Tibial artery (tissue), 4 donors: ENCODE results near the gene FAM241B.

Experiments
- DNase-seq, 2 donors: peaks; one replicate each; pipeline ENCODE4 v3.0.0-alpha.2; 2019
- H3K27ac ChIP-seq, 2 donors: fragments of 200-600 bp; sonication (generic) in 1 of 2; 1 replicate in 1 of 2; 2 replicates in 1 of 2; pipeline ENCODE4 v1.5.1; 2018 to 2019; ENCODE audit warnings: mild to moderate bottlenecking in 1 of 2
- H3K27me3 ChIP-seq, 2 donors: fragments of 200-600 bp; sonication (generic) in 1 of 2; one replicate each; pipeline versions ENCODE4 v1.5.1 to v1.6.0; 2016 to 2019
- H3K36me3 ChIP-seq, 3 donors: fragments of 200-600 bp; sonication (generic) in 2 of 3; one replicate each; pipeline ENCODE4 v1.5.1; 2016 to 2019; ENCODE audit warnings: mild to moderate bottlenecking in 2 of 3
- H3K4me1 ChIP-seq, 4 donors: fragments of 200-600 bp; sonication (generic) in 2 of 4; 1 replicate in 3 of 4; 2 replicates in 1 of 4; pipeline ENCODE4 v1.5.1; 2016 to 2019
- H3K4me3 ChIP-seq, 2 donors: fragments of 200-600 bp; sonication (generic) in 1 of 2; 1 replicate in 1 of 2; 2 replicates in 1 of 2; pipeline ENCODE4 v1.5.1; 2018 to 2019; ENCODE audit warnings: mild to moderate bottlenecking in 2 of 2
- H3K9me3 ChIP-seq, 3 donors: fragments of 200-600 bp; sonication (generic) in 1 of 3; one replicate each; pipeline ENCODE4 v1.5.1; 2016 to 2019
- CTCF ChIP-seq, 2 experiments: fragments of 200-600 bp in 1 of 2; fragments of 450-650 bp in 1 of 2; IDR thresholded peaks; one replicate each; pipeline ENCODE4 v1.5.1; 2017 to 2019; ENCODE audit warnings: antibody characterized with exemption in 2 of 2, mild to moderate bottlenecking in 1 of 2, moderate library complexity in 1 of 2
- intact Hi-C: fragments of 100-400 bp; cut with DNase I; formaldehyde crosslinking; loops from one replicate; pipeline ENCODE4 v1.15.0; 2023; ENCODE audit warnings: low total_unique reads

Gene FAM241B

GRCh38 chr10:69655868-69656555 lies 26.0 kb downstream of the FAM241B start:
- Histone ChIP-seq H3K27ac (no peak overlapping the region), H3K4me3 (no peak overlapping the region), H3K36me3 (no peaks in the 10 kb centered on the region), H3K4me1 (no peaks in the 10 kb centered on the region), H3K27me3 (peaks cover 0 to 14% of the 10 kb centered on the region in 2 donors), H3K9me3 (no peaks in the 10 kb centered on the region)
- intact Hi-C loops, result no loop called here
- DNase-seq, result no peak
- TF ChIP-seq CTCF (IDR thresholded peaks at IDR 0.05), result no peak

- Histone ChIP-seq H3K4me3 (no peak overlapping the region), H3K4me1 (no peaks in the 10 kb centered on the region), H3K36me3 (no peaks in the 10 kb centered on the region), H3K27me3 (peaks cover 0 to 14% of the 10 kb centered on the region in 2 donors), H3K27ac (no peak overlapping the region), H3K9me3 (no peaks in the 10 kb centered on the region)
- TF ChIP-seq CTCF (IDR thresholded peaks at IDR 0.05), result no peak
- intact Hi-C loops, result no loop called here
- DNase-seq, result no peak
Observed at GRCh38 chr10:69656742-69657269, 26.8 kb downstream of the FAM241B start.

- intact Hi-C loops, result no loop called here
- no peaks in the 10 kb centered on the region for H3K36me3 ChIP-seq
- no peak overlapping the region for H3K4me3 ChIP-seq
- no peak for TF ChIP-seq CTCF (IDR thresholded peaks at IDR 0.05)
- H3K27me3 ChIP-seq, result peaks cover 0 to 14% of the 10 kb centered on the region in 2 donors
- no peaks in the 10 kb centered on the region for H3K4me1 ChIP-seq
- no peak overlapping the region for H3K27ac ChIP-seq
- no peaks in the 10 kb centered on the region for H3K9me3 ChIP-seq
- no peak for DNase-seq
Observed at GRCh38 chr10:69657430-69657829, 27.4 kb downstream of the FAM241B start.

- Histone ChIP-seq H3K4me1 (no peaks in the 10 kb centered on the region), H3K36me3 (no peaks in the 10 kb centered on the region), H3K4me3 (no peak overlapping the region), H3K27ac (no peak overlapping the region), H3K27me3 (peaks cover 0 to 14% of the 10 kb centered on the region in 2 donors), H3K9me3 (no peaks in the 10 kb centered on the region)
- intact Hi-C loops, result no loop called here
- DNase-seq, result no peak
- TF ChIP-seq CTCF (IDR thresholded peaks at IDR 0.05), result no peak
Observed at GRCh38 chr10:69657866-69658265, 27.8 kb downstream of the FAM241B start.

- no peak overlapping the region for H3K4me3 ChIP-seq
- DNase-seq, result no peak
- intact Hi-C loops, result no loop called here
- no peak overlapping the region for H3K27ac ChIP-seq
- H3K36me3 ChIP-seq, result no peaks in the 10 kb centered on the region
- H3K27me3 ChIP-seq, result peaks cover 0 to 14% of the 10 kb centered on the region in 2 donors
- H3K4me1 ChIP-seq, result no peaks in the 10 kb centered on the region
- no peak for TF ChIP-seq CTCF (IDR thresholded peaks at IDR 0.05)
- H3K9me3 ChIP-seq, result no peaks in the 10 kb centered on the region
Observed at GRCh38 chr10:69659241-69660038, 29.4 kb downstream of the FAM241B start.
